Measurements from ENCODE around the gene EIF3C. TPM values are rescaled to one million over a fixed set of nuclear protein-coding genes. Genes with fewer than 3 reads are reported as not detected.
"Not testable (repeated sequence)": the region's sequence is repeated elsewhere in the genome, so short reads cannot be mapped to it uniquely, and the experiment has no call there.

EIF3C gene
- total RNA-seq, 1 donor from 2014 or later, result 237 TPM

- H3K79me2 ChIP-seq (ENCODE audit: low read depth); H3K9me3 Mint-ChIP-seq; H3K36me3 Mint-ChIP-seq; H3F3A ChIP-seq (ENCODE audit: low read depth); H3K27me3 ChIP-seq; H3K4me2 ChIP-seq; H3K4me3 ChIP-seq; H4K20me1 ChIP-seq (ENCODE audit: low read depth); H3K4me1 ChIP-seq; H3K9me3 ChIP-seq (ENCODE audit: low read depth); H2AFZ ChIP-seq (replicated peaks); H3K27ac ChIP-seq; DNase-seq (ENCODE audit: low spot score); H3K9ac ChIP-seq; H3K27ac Mint-ChIP-seq; H3K4me3 Mint-ChIP-seq; H3K36me3 ChIP-seq; H3K27me3 Mint-ChIP-seq (ENCODE audit: insufficient read depth, low read depth); H3K4me1 Mint-ChIP-seq: not testable (repeated sequence)
Observed at GRCh38 chr16:28693257-28693950, 17.9 kb upstream of the EIF3C start.

GRCh38 chr16:28699792-28700191 lies 11.5 kb upstream of the EIF3C start:
- H3K27ac ChIP-seq; H3K27me3 ChIP-seq; H3K4me2 ChIP-seq; H3F3A ChIP-seq (ENCODE audit: low read depth); H3K36me3 ChIP-seq; H3K9ac ChIP-seq; H3K27ac Mint-ChIP-seq; H3K36me3 Mint-ChIP-seq; H3K4me3 Mint-ChIP-seq; H3K9me3 Mint-ChIP-seq; H3K9me3 ChIP-seq (ENCODE audit: low read depth); H3K4me1 Mint-ChIP-seq; H3K27me3 Mint-ChIP-seq (ENCODE audit: insufficient read depth, low read depth); DNase-seq (ENCODE audit: low spot score); H3K79me2 ChIP-seq (ENCODE audit: low read depth); H2AFZ ChIP-seq (replicated peaks); H3K4me1 ChIP-seq; H3K4me3 ChIP-seq; H4K20me1 ChIP-seq (ENCODE audit: low read depth): not testable (repeated sequence)

GRCh38 chr16:28700349-28700748 lies 10.9 kb upstream of the EIF3C start:
- H3F3A ChIP-seq (ENCODE audit: low read depth); H2AFZ ChIP-seq (replicated peaks); H3K4me3 Mint-ChIP-seq; H3K4me1 ChIP-seq; H3K27me3 Mint-ChIP-seq (ENCODE audit: insufficient read depth, low read depth); H3K79me2 ChIP-seq (ENCODE audit: low read depth); H3K9me3 Mint-ChIP-seq; H3K36me3 ChIP-seq; H3K36me3 Mint-ChIP-seq; H3K4me1 Mint-ChIP-seq; H3K9ac ChIP-seq; H3K27ac Mint-ChIP-seq; H3K4me2 ChIP-seq; H3K9me3 ChIP-seq (ENCODE audit: low read depth); H3K27ac ChIP-seq; H3K4me3 ChIP-seq; H4K20me1 ChIP-seq (ENCODE audit: low read depth); H3K27me3 ChIP-seq: not testable (repeated sequence)
- DNase-seq (ENCODE audit: low spot score), result peak; percentile 0

GRCh38 chr16:28701384-28701783 lies 9.9 kb upstream of the EIF3C start:
- not testable (repeated sequence) for H3K9me3 Mint-ChIP-seq, H3K36me3 Mint-ChIP-seq

GRCh38 chr16:28704246-28704645 lies 7.0 kb upstream of the EIF3C start:
- not testable (repeated sequence) for H3K79me2 ChIP-seq (ENCODE audit: low read depth); H3K9me3 ChIP-seq (ENCODE audit: low read depth); H3K4me1 ChIP-seq; H3K36me3 Mint-ChIP-seq; H2AFZ ChIP-seq (replicated peaks); H3K4me3 ChIP-seq; H3K9me3 Mint-ChIP-seq; H3K4me2 ChIP-seq; H3K4me3 Mint-ChIP-seq; H3K27me3 Mint-ChIP-seq (ENCODE audit: insufficient read depth, low read depth); DNase-seq (ENCODE audit: low spot score); H3K27ac ChIP-seq; H3F3A ChIP-seq (ENCODE audit: low read depth); H4K20me1 ChIP-seq (ENCODE audit: low read depth); H3K4me1 Mint-ChIP-seq; H3K27ac Mint-ChIP-seq; H3K36me3 ChIP-seq; H3K27me3 ChIP-seq; H3K9ac ChIP-seq

More at GRCh38 chr16:28701384-28701783, 9.9 kb upstream of the EIF3C start:
- H3K79me2 ChIP-seq (ENCODE audit: low read depth); H3K4me2 ChIP-seq; DNase-seq (ENCODE audit: low spot score); H3K4me3 Mint-ChIP-seq; H3K27ac ChIP-seq; H3F3A ChIP-seq (ENCODE audit: low read depth); H3K27ac Mint-ChIP-seq; H3K27me3 Mint-ChIP-seq (ENCODE audit: insufficient read depth, low read depth); H3K4me3 ChIP-seq; H3K4me1 ChIP-seq; H3K36me3 ChIP-seq; H2AFZ ChIP-seq (replicated peaks); H3K27me3 ChIP-seq; H4K20me1 ChIP-seq (ENCODE audit: low read depth); H3K9ac ChIP-seq; H3K9me3 ChIP-seq (ENCODE audit: low read depth); H3K4me1 Mint-ChIP-seq: not testable (repeated sequence)

- H3K27me3 Mint-ChIP-seq (ENCODE audit: insufficient read depth, low read depth); H2AFZ ChIP-seq (replicated peaks); H4K20me1 ChIP-seq (ENCODE audit: low read depth); H3K36me3 ChIP-seq; H3K27ac ChIP-seq; H3K4me3 Mint-ChIP-seq; H3K4me1 ChIP-seq; H3K4me1 Mint-ChIP-seq; DNase-seq (ENCODE audit: low spot score); H3K79me2 ChIP-seq (ENCODE audit: low read depth); H3K9me3 ChIP-seq (ENCODE audit: low read depth); H3K9ac ChIP-seq; H3K4me2 ChIP-seq; H3K9me3 Mint-ChIP-seq; H3K4me3 ChIP-seq; H3K27me3 ChIP-seq; H3F3A ChIP-seq (ENCODE audit: low read depth); H3K36me3 Mint-ChIP-seq; H3K27ac Mint-ChIP-seq: not testable (repeated sequence)
Observed at GRCh38 chr16:28722852-28723650, 11.8 kb downstream of the EIF3C start.

GRCh38 chr16:28731253-28731652 lies 20.0 kb downstream of the EIF3C start:
- H2AFZ ChIP-seq (replicated peaks); H3K27me3 ChIP-seq; H3F3A ChIP-seq (ENCODE audit: low read depth); H3K9ac ChIP-seq; H3K4me2 ChIP-seq; H3K36me3 Mint-ChIP-seq; H3K27ac Mint-ChIP-seq; H3K36me3 ChIP-seq; H3K4me3 ChIP-seq; H3K79me2 ChIP-seq (ENCODE audit: low read depth); H3K9me3 Mint-ChIP-seq; H3K4me1 Mint-ChIP-seq; H3K27ac ChIP-seq; H3K4me1 ChIP-seq; H3K27me3 Mint-ChIP-seq (ENCODE audit: insufficient read depth, low read depth); DNase-seq (ENCODE audit: low spot score); H4K20me1 ChIP-seq (ENCODE audit: low read depth); H3K9me3 ChIP-seq (ENCODE audit: low read depth); H3K4me3 Mint-ChIP-seq: not testable (repeated sequence)

- H3K36me3 ChIP-seq; H3K9me3 ChIP-seq (ENCODE audit: low read depth); H3K36me3 Mint-ChIP-seq; H3K27ac ChIP-seq; H3K27ac Mint-ChIP-seq; H3K9ac ChIP-seq; H3K27me3 Mint-ChIP-seq (ENCODE audit: insufficient read depth, low read depth); H3K4me3 Mint-ChIP-seq; H3K4me1 ChIP-seq; H3F3A ChIP-seq (ENCODE audit: low read depth); H3K4me1 Mint-ChIP-seq; H3K9me3 Mint-ChIP-seq; H3K27me3 ChIP-seq; DNase-seq (ENCODE audit: low spot score); H3K4me3 ChIP-seq; H2AFZ ChIP-seq (replicated peaks); H3K79me2 ChIP-seq (ENCODE audit: low read depth); H4K20me1 ChIP-seq (ENCODE audit: low read depth); H3K4me2 ChIP-seq: not testable (repeated sequence)
Observed at GRCh38 chr16:28732455-28733124, 21.3 kb downstream of the EIF3C start.
